ENCODE measurements around the gene CTDSP1. TPM values are rescaled to one million over a fixed set of nuclear protein-coding genes. Genes with fewer than 3 reads are reported as not detected.

The CTDSP1 gene
- total and polyA plus RNA-seq, 4 donors: 38.3 to 76.5 (median 56.6) TPM

- H3K27me3 ChIP-seq (ENCODE audit: control insufficient read depth in 4 of 4, insufficient read depth in 4 of 4, low read length in 3 of 4): no peaks in the 10 kb centered on the region
- 95% methylated on average over 6 of the region's 6 CpGs for WGBS
- no peak for DNase-seq (ENCODE audit: low spot score)
- TF ChIP-seq RXRA (IDR thresholded peaks at IDR 0.05): no peak
- no peak for TF ChIP-seq EGR1 (IDR thresholded peaks at IDR 0.05; ENCODE audit: low read depth in 2 of 2)
- TF ChIP-seq REST (IDR thresholded peaks at IDR 0.05): no peak
- TF ChIP-seq CTCF (IDR thresholded peaks at IDR 0.05; ENCODE audit: low read depth, low read length, missing input control): no peak
- TF ChIP-seq ATF3 (IDR thresholded peaks at IDR 0.05): no peak
- TF ChIP-seq GABPA (IDR thresholded peaks at IDR 0.05 in 1 of 2, conservative IDR thresholded peaks at IDR 0.05 in 1 of 2): no peak
- no peak overlapping the region for H3K9ac ChIP-seq (ENCODE audit: low read depth in 1 of 2, low read length in 2 of 2)
- H3K4me3 ChIP-seq (ENCODE audit: low read depth in 1 of 3, low read length in 3 of 3): no peak overlapping the region
- H3K27ac ChIP-seq (ENCODE audit: low read depth in 1 of 2, low read length in 2 of 2): no peak overlapping the region
- no peaks in the 10 kb centered on the region for H3K9me3 ChIP-seq (ENCODE audit: control insufficient read depth in 4 of 4, low read length in 3 of 4)
- peaks cover 4 to 44% (median 25%) of the 10 kb centered on the region in 4 donors for H3K36me3 ChIP-seq (ENCODE audit: control insufficient read depth in 4 of 4, insufficient read depth in 3 of 4, low read depth in 1 of 4, low read length in 3 of 4)
- peaks cover 10 to 30% (median 12%) of the 10 kb centered on the region in 4 donors for H3K4me1 ChIP-seq (ENCODE audit: control insufficient read depth in 4 of 4, insufficient read depth in 4 of 4, low read length in 3 of 4)
Measured at GRCh38 chr2:218446547-218446946, 46.9 kb downstream of the CTDSP1 start.

GRCh38 chr2:218447072-218447471 lies 47.4 kb downstream of the CTDSP1 start:
- 98% methylated on average over 2 of the region's 2 CpGs for WGBS
- no peak overlapping the region for H3K9ac ChIP-seq (ENCODE audit: low read depth in 1 of 2, low read length in 2 of 2)
- no peak for TF ChIP-seq CTCF (IDR thresholded peaks at IDR 0.05; ENCODE audit: low read depth, low read length, missing input control)
- no peak for TF ChIP-seq JUND (IDR thresholded peaks at IDR 0.05)
- no peaks in the 10 kb centered on the region for H3K27me3 ChIP-seq (ENCODE audit: control insufficient read depth in 4 of 4, insufficient read depth in 4 of 4, low read length in 3 of 4)
- no peak overlapping the region for H3K4me3 ChIP-seq (ENCODE audit: low read depth in 1 of 3, low read length in 3 of 3)
- H3K9me3 ChIP-seq (ENCODE audit: control insufficient read depth in 4 of 4, low read length in 3 of 4): no peaks in the 10 kb centered on the region
- H3K4me1 ChIP-seq (ENCODE audit: control insufficient read depth in 4 of 4, insufficient read depth in 4 of 4, low read length in 3 of 4): peaks cover 10 to 30% (median 12%) of the 10 kb centered on the region in 4 donors
- no peak for DNase-seq (ENCODE audit: low spot score)
- no peak overlapping the region for H3K27ac ChIP-seq (ENCODE audit: low read depth in 1 of 2, low read length in 2 of 2)
- peaks cover 4 to 39% (median 24%) of the 10 kb centered on the region in 4 donors for H3K36me3 ChIP-seq (ENCODE audit: control insufficient read depth in 4 of 4, insufficient read depth in 3 of 4, low read depth in 1 of 4, low read length in 3 of 4)

- WGBS: 56% methylated on average over 3 of the region's 3 CpGs
- Histone ChIP-seq H3K4me3 (ENCODE audit: low read depth in 1 of 3, low read length in 3 of 3) (no peak overlapping the region), H3K27ac (ENCODE audit: low read depth in 1 of 2, low read length in 2 of 2) (peak overlapping the region in 1 of 2 donors; percentile 28), H3K36me3 (ENCODE audit: control insufficient read depth in 4 of 4, insufficient read depth in 3 of 4, low read depth in 1 of 4, low read length in 3 of 4) (peaks cover 7 to 35% (median 19%) of the 10 kb centered on the region in 4 donors), H3K9me3 (ENCODE audit: control insufficient read depth in 4 of 4, low read length in 3 of 4) (no peaks in the 10 kb centered on the region), H3K4me1 (ENCODE audit: control insufficient read depth in 4 of 4, insufficient read depth in 4 of 4, low read length in 3 of 4) (peaks cover 10 to 24% (median 12%) of the 10 kb centered on the region in 4 donors), H3K27me3 (ENCODE audit: control insufficient read depth in 4 of 4, insufficient read depth in 4 of 4, low read length in 3 of 4) (no peaks in the 10 kb centered on the region), H3K9ac (ENCODE audit: low read depth in 1 of 2, low read length in 2 of 2) (no peak overlapping the region)
- no peak for DNase-seq (ENCODE audit: low spot score)
- no peak for TF ChIP-seq REST (IDR thresholded peaks at IDR 0.05)
- peak; percentile 57 for TF ChIP-seq ATF3 (IDR thresholded peaks at IDR 0.05)
- no peak for TF ChIP-seq FOXA1 (IDR thresholded peaks at IDR 0.05)
- TF ChIP-seq JUND (IDR thresholded peaks at IDR 0.05): peak; percentile 75 to 95
- no peak for TF ChIP-seq YY1 (IDR thresholded peaks at IDR 0.05)
- no peak for TF ChIP-seq HNF4G (IDR thresholded peaks at IDR 0.05)
- TF ChIP-seq ZBTB33 (IDR thresholded peaks at IDR 0.05): no peak
- TF ChIP-seq FOXA2 (IDR thresholded peaks at IDR 0.05): peak; percentile 41
Measured at GRCh38 chr2:218448934-218449333, 49.3 kb downstream of the CTDSP1 start.

All from liver (tissue), 9 donors.